Spinal cord (tissue), 10 donors: Measurements from ENCODE around the gene CSNK1E. TPM values are rescaled to one million over a fixed set of nuclear protein-coding genes. Genes with fewer than 3 reads are reported as not detected.
A peak's percentile ranks its signal among the peaks of the same experiment; 100 is the strongest.

Experiments used
- DNase-seq, 6 donors: peaks; one replicate each; pipeline versions ENCODE4 v3.0.0 to v3.0.0-alpha.2; 2013 to 2015; ENCODE audit warnings: low spot score in 6 of 6, low read depth in 4 of 6
- H3K27ac ChIP-seq: one replicate; pipeline ENCODE4 v1.5.1; 2013; ENCODE audit warnings: low read depth, low read length, control low read depth
- H3K27me3 ChIP-seq: one replicate; pipeline ENCODE4 v1.6.1; 2013; ENCODE audit warnings: low read length; ENCODE audit not compliant: control insufficient read depth, insufficient read depth
- H3K36me3 ChIP-seq: one replicate; pipeline ENCODE4 v1.6.1; 2013; ENCODE audit warnings: low read length; ENCODE audit not compliant: control insufficient read depth, insufficient read depth
- H3K4me1 ChIP-seq: one replicate; pipeline ENCODE4 v1.6.1; 2013; ENCODE audit warnings: low read length; ENCODE audit not compliant: control insufficient read depth, insufficient read depth
- H3K4me3 ChIP-seq: one replicate; pipeline ENCODE4 v1.5.1; 2013; ENCODE audit warnings: low read depth, low read length, control low read depth
- H3K9me3 ChIP-seq: one replicate; pipeline ENCODE4 v1.6.1; 2013; ENCODE audit warnings: low read length; ENCODE audit not compliant: control insufficient read depth, insufficient read depth
- WGBS: methylation state at CpG from one replicate; pipeline ENCODE4 v1.1.5; 2013; ENCODE audit warnings: missing lambda C conversion rate; ENCODE audit not compliant: insufficient coverage; 5-methylcytosine and 5-hydroxymethylcytosine counted together
- polyA plus RNA-seq, 2 donors: library from polyadenylated mRNA; unstranded; fragments of 120-200 nt; gene quantifications; one replicate each; pipeline ENCODE4 v1.2.1, GENCODE V29; 2013; ENCODE audit not compliant: insufficient read length in 2 of 2
- total RNA-seq, 2 donors: library from RNA; depleted of rRNA in 1 of 2; stranded (reverse); fragments of 120-200 nt in 1 of 2; fragments of >200 nt in 1 of 2; gene quantifications; one replicate each; pipeline versions ENCODE4 v1.2.3 to v1.2.4, GENCODE V29; 2013 to 2014
- donor health status: healthy.

The CSNK1E gene
- total and polyA plus RNA-seq, 4 donors = 69.1 to 254 (median 170) TPM

DNA sequence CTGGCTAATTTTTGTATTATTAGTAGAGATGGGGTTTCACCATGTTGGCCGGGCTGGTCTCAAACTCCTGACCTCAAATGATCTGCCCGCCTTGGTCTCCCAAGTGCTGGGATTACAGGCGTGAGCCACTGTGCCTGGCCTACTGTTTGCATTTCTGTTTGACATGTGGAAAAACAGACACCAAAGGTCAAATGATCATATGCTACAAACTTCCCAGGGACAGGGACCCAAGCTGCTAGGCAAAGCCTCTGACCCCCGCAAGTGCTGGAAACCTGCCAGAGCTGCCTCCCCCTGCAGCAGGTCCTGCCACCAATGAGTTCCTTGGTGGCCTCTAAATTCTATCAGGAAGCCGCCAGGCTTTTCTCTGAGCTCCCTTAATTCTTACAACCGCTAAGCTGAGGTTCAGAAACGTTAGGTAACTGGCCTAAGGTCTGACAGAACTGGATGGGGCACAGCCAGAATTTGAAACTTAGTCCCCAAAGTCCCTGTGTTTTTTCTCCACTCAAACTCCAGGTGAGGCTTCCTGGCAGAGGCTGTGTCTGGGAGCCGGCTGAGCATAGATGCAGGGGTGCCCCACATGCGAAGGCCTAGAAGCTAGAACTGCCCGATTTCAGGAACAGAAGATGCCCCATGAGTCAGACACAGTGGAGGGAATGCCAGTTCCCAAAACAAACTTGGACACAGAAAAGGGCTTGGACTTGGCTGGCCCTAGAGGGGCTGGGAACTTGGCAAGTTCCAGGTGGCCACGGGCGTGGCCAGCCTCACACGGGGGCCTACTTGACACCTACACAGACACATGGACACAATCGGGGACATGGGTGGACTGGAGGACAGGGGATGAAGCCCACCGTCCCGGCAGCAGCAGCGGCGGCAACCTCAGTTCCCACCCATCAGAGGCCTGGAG lies 7.4 kb downstream of the CSNK1E start:
- 71% methylated on average over 11 of the region's 18 CpGs for WGBS
- Histone ChIP-seq H3K9me3 (no peaks in the 10 kb centered on the region), H3K4me1 (peaks cover 84% of the 10 kb centered on the region), H3K27me3 (no peaks in the 10 kb centered on the region), H3K27ac (no peak overlapping the region), H3K36me3 (peaks cover 57% of the 10 kb centered on the region), H3K4me3 (no peak overlapping the region)
- no peak for DNase-seq

DNA sequence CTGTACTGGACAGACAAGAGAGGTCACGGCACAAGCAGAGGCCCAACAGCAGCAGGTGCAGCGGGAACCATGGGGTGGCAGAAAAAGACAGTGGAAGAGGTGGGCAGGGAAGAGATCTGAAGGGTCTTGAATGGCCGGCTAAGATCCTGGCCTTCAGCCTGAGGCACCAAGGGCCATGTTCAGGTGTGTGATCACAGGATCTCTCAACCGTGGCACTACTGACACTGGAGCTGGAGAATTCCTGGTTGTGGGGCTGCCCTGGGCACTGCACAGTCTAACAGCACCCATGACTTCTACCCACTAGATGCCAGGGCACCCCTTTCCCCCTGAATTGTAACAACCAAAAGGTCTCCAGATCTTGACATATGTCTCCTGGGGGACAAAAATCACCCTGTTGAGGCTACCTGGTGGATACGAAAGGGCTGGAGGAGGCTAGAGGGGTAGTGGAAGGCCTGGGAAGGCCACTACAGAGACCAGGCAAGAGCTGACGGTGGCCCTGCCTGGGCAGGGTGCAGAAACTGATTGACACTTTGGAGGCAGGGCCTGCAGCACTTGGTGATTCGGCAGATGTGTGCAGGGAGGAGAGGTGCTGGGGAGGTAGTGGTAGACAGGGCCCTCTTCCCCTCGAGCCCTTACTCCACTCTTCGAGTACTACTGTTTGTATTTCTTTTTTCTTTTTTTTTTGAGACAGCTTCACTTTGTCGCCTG lies 8.3 kb downstream of the CSNK1E start:
- no peak overlapping the region for H3K27ac ChIP-seq

DNA sequence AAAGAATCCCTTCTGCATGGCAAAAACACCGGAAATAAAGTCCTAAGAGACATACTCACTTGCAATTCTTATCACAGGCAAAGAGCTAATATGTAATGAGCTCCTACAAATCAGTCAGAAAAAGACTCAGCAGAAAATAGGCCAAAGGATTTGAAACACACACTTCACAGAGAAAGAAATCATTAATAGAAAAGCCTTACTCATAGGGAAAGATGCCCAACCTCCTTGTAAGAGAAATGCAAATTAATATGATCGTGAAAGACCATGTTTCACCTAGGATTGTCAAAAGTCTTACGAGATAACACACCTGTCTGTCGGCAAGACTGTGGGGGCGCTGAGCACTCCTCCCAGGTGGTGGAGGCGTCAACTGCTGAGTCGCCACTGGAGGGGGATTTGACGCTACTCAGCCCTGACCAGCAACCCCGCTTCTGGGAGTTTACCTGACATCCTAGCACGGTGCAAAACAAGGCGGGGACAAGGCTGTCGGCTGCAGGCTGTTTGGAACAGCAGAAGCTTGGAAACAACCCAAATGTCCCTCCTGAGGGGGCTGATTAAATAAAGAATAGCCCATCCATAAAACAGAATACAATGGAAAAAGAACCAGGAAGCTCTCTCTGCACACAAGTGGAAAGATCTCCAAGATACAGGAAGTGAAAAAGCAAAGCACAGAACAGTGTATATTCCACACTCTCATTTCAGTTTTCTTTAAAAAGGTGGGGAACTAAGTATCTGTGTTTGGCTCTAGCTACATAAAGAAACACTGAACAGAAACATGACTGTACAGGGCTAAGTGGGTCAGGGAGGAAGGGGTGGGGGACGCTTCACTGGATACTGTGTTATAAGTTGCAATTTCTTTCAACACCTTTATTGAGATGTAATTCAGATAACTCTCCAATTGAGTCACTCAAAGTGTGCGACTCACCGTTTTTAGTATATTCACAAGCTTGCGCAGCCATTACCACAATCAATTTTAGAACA lies 11.5 kb downstream of the CSNK1E start:
- Histone ChIP-seq H3K27me3 (no peaks in the 10 kb centered on the region), H3K27ac (peak overlapping the region; percentile 25), H3K4me1 (peaks cover 62% of the 10 kb centered on the region), H3K36me3 (peaks cover 62% of the 10 kb centered on the region), H3K4me3 (no peak overlapping the region), H3K9me3 (no peaks in the 10 kb centered on the region)
- DNase-seq = peak in 1 of 6 donors; percentile 75
- 30% methylated on average over 14 of the region's 16 CpGs for WGBS

More for the DNA sequence above, 8.3 kb downstream of the CSNK1E start:
- H3K9me3 ChIP-seq = no peaks in the 10 kb centered on the region
- no peak for DNase-seq
- H3K4me1 ChIP-seq = peaks cover 84% of the 10 kb centered on the region
- 75% methylated on average over 9 of the region's 10 CpGs for WGBS
- H3K4me3 ChIP-seq = no peak overlapping the region
- H3K36me3 ChIP-seq = peaks cover 54% of the 10 kb centered on the region
- H3K27me3 ChIP-seq = no peaks in the 10 kb centered on the region

DNA sequence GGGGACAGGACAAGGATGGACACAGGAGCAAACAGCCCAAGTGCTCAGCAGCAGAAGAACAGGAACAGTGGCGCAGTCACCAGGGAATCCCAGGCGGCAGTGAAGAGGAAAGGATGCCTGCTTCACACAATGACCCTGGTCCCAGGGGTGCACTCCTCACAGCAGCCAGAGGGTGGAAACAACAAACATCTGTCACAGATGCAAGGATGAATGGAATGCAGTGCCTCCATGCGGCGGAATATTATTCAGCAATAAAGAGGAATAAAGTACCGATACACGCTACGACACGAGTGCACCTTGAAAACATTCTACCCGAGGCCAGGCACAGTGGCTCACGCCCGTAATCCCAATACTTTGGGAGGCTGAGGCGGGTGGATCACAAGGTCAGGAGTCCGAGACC lies 12.7 kb downstream of the CSNK1E start:
- Histone ChIP-seq H3K27me3 (no peaks in the 10 kb centered on the region), H3K27ac (no peak overlapping the region), H3K4me1 (peaks cover 50% of the 10 kb centered on the region), H3K36me3 (peaks cover 62% of the 10 kb centered on the region), H3K9me3 (no peaks in the 10 kb centered on the region), H3K4me3 (no peak overlapping the region)
- 89% methylated on average over 12 of the region's 13 CpGs for WGBS
- peak in 1 of 6 donors; percentile 55 for DNase-seq

DNA sequence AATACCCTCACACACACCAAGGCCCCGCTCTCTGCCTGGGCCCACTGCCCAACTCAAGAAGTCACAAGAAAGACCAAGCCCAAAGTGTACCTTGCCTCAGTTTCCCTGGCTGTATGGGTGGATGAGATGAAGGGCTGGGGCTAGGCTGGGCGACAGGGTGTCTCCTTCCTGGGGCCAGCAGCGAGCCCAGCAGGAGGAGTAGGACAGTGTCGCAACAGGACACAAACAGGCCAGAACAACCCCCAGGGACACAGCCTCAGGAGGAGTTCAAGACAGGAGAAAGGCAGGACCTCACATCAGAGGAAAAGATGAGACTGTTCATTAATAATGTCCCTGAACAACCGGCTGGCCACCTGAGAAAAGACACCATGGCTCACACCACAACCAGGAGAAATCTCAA lies 13.3 kb downstream of the CSNK1E start:
- DNase-seq = no peak
- no peak overlapping the region for H3K27ac ChIP-seq
- WGBS = 94% methylated on average over 3 of the region's 5 CpGs
- H3K27me3 ChIP-seq = no peaks in the 10 kb centered on the region
- peaks cover 62% of the 10 kb centered on the region for H3K36me3 ChIP-seq
- no peaks in the 10 kb centered on the region for H3K9me3 ChIP-seq
- peaks cover 44% of the 10 kb centered on the region for H3K4me1 ChIP-seq
- no peak overlapping the region for H3K4me3 ChIP-seq

DNA sequence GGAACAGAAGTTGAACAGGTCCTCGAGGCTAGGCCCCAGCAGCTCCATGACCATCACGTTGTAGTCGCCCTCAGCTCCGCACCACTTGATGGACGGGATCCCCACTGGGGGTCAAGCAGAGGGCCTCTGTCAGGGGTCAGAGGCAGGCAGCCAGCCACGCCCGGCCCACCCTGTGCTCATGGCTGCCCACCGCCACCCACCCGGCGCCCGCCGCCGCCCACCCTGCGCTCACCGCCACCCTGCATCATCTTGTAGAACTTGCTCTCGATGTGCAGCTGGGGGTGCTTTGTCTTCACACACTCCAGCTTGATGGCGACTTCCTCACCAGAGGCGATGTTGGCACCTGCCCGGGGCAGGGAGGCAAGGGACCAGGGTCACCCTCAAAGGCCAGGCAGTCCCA lies 14.3 kb downstream of the CSNK1E start:
- no peak overlapping the region for H3K4me3 ChIP-seq
- no peak overlapping the region for H3K27ac ChIP-seq
- no peaks in the 10 kb centered on the region for H3K9me3 ChIP-seq
- 90% methylated on average over 17 of the region's 19 CpGs for WGBS
- no peak for DNase-seq
- peaks cover 35% of the 10 kb centered on the region for H3K4me1 ChIP-seq
- peaks cover 66% of the 10 kb centered on the region for H3K36me3 ChIP-seq
- H3K27me3 ChIP-seq = no peaks in the 10 kb centered on the region

DNA sequence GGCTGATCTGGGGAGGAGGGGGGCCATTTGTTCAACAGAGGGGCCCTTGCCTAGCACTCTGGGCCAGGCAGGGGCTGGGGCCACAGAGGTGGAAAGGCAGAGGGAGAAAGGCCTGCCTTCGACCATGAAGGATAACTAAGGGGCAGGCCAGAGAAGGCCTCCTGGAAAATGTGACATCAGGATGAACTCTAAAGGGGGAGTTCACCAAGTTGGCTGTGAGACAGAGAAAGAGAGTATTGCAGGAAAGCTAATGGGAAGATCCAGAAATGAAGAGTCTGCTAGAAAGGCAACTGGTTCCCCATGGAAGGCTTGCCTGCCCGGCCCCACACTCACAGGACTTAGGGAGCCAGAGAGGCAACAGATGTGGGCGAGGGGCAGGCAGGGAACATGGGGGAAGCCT lies 16.3 kb downstream of the CSNK1E start:
- WGBS = 98% methylated on average over 3 of the region's 3 CpGs
- no peaks in the 10 kb centered on the region for H3K27me3 ChIP-seq
- no peak overlapping the region for H3K27ac ChIP-seq

DNA sequence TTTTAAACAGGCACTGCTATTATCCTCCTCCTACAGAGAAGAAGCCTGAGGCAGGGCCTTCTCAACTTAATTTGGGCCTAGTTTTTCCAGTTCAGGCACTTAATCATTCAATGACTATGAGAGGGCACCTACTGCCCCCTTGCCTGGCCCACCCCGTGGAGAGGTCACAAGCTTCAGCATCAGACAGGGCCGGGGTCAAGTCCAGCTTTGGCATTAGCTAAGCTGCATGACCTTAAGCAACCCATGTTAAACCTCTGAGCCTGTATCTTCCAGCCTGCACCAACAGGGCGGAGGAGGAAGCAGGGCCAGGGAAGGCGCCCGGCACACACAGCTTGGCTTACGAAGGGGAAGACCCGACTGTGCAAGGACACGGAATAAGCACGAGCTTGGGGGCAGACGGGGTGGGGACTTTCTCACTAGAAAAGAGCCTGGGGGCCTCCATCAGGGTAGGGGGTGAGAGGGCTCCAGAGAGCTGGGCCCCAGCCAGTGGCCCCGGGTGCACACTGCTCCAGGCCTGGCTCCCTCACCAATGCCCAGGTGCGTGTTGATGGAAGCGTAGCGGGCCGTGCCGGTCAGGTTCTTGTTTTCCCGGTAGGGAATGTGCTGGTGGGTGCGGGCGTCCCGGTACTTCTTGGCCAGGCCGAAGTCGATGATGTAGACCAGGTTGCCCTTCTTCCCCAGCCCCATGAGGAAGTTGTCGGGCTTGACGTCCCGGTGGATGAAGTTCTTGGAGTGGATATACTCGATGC lies 16.9 kb downstream of the CSNK1E start:
- DNase-seq = no peak
- peaks cover 87% of the 10 kb centered on the region for H3K36me3 ChIP-seq
- no peak overlapping the region for H3K27ac ChIP-seq
- WGBS = 94% methylated on average over 20 of the region's 26 CpGs
- no peaks in the 10 kb centered on the region for H3K27me3 ChIP-seq
- no peaks in the 10 kb centered on the region for H3K9me3 ChIP-seq
- H3K4me1 ChIP-seq = peaks cover 17% of the 10 kb centered on the region
- no peak overlapping the region for H3K4me3 ChIP-seq

More for the DNA sequence above, 16.3 kb downstream of the CSNK1E start:
- no peak for DNase-seq
- Histone ChIP-seq H3K9me3 (no peaks in the 10 kb centered on the region), H3K4me3 (no peak overlapping the region), H3K4me1 (peaks cover 22% of the 10 kb centered on the region), H3K36me3 (peaks cover 81% of the 10 kb centered on the region)

DNA sequence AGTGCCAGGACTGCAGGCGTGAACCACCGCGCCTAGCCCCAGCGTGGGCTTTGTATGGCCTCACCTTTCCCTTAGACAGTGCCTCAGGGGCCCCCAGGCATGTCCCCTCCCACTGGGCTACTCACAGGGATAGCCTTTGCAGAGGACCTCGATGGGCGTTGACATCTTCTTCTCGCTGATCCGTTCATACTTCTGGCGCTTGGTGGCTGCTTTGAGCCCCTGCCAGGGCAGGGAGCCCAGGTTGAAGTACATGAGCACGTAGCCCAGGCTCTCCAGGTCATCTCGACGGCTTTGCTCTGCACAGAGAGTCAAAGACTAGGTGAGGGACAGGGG lies 17.5 kb downstream of the CSNK1E start:
- Histone ChIP-seq H3K4me3 (no peak overlapping the region), H3K27me3 (no peaks in the 10 kb centered on the region), H3K9me3 (no peaks in the 10 kb centered on the region), H3K27ac (no peak overlapping the region), H3K4me1 (peaks cover 15% of the 10 kb centered on the region), H3K36me3 (peaks cover 93% of the 10 kb centered on the region)
- WGBS = 88% methylated on average over 12 of the region's 12 CpGs
- no peak for DNase-seq
